Stimulated activated CD4-positive, alpha-beta T cell treated with anti-CD3 and anti-CD28 coated beads, Interleukin-12 subunit alpha, Interleukin-12 subunit beta, amount 100 ng/mL, for 48 hours (primary cell): Measurements from ENCODE around the gene TCF19.

Source experiments
- DNase-seq, 3 donors: peaks; one replicate each; pipeline ENCODE4 v3.0.0-alpha.2; 2020; ENCODE audit warnings: low read depth in 2 of 3, low spot score in 1 of 3

TCF19 gene

GRCh38 chr6:31128093-31128676 lies 30.2 kb upstream of the TCF19 start:
- peak; percentile 39 to 83 (median 64) for DNase-seq

- no peak for DNase-seq
Observed at GRCh38 chr6:31129130-31129529, 29.3 kb upstream of the TCF19 start.

- DNase-seq, result no peak
Observed at GRCh38 chr6:31130751-31131150, 27.6 kb upstream of the TCF19 start.

- no peak for DNase-seq
Observed at GRCh38 chr6:31131595-31131994, 26.8 kb upstream of the TCF19 start.

- DNase-seq, result no peak
Observed at GRCh38 chr6:31132806-31133205, 25.6 kb upstream of the TCF19 start.

- DNase-seq, result no peak
Observed at GRCh38 chr6:31135710-31136109, 22.7 kb upstream of the TCF19 start.

- no peak for DNase-seq
Observed at GRCh38 chr6:31138982-31139381, 19.4 kb upstream of the TCF19 start, which contains the start of gene PSORS1C2. Gene PSORS1C2 (minus strand): TSS chr6:31139066. CDS start chr6:31139026, 40 bp downstream.

- DNase-seq, result no peak
Observed at GRCh38 chr6:31139599-31139998, 18.8 kb upstream of the TCF19 start.

- DNase-seq, result no peak
Observed at GRCh38 chr6:31140643-31141042, 17.7 kb upstream of the TCF19 start.

- DNase-seq, result no peak
Observed at GRCh38 chr6:31142361-31142761, 16.0 kb upstream of the TCF19 start.

- DNase-seq, result no peak
Observed at GRCh38 chr6:31143148-31143547, 15.2 kb upstream of the TCF19 start.

GRCh38 chr6:31144296-31144969 lies 14.0 kb upstream of the TCF19 start:
- no peak for DNase-seq

GRCh38 chr6:31144970-31145340 lies 13.4 kb upstream of the TCF19 start:
- DNase-seq, result no peak

- no peak for DNase-seq
Observed at GRCh38 chr6:31145386-31145785, 13.0 kb upstream of the TCF19 start.

GRCh38 chr6:31149827-31150447 lies 8.5 kb upstream of the TCF19 start:
- DNase-seq, result no peak

- DNase-seq, result no peak
Observed at GRCh38 chr6:31152781-31153180, 5.6 kb upstream of the TCF19 start.

- no peak for DNase-seq
Observed at GRCh38 chr6:31154436-31154835, 4.0 kb upstream of the TCF19 start.

- no peak for DNase-seq
Observed at GRCh38 chr6:31156641-31157040, 1.7 kb upstream of the TCF19 start.

GRCh38 chr6:31157513-31158139 lies 763 bp upstream of the TCF19 start, which contains the start of gene CCHCR1:
Gene CCHCR1 (minus strand): TSS chr6:31157802. CDS start chr6:31157600, 202 bp downstream.
- DNase-seq, result no peak

GRCh38 chr6:31158863-31159855 lies 770 bp downstream of the TCF19 start:
- peak in 2 of 3 donors; percentile 9 to 18 for DNase-seq
